HepG2 (cell line): ENCODE data around the gene OSER1. TPM values are rescaled to one million over a fixed set of nuclear protein-coding genes. Genes with fewer than 3 reads are reported as not detected.

Source experiments
- polyA plus RNA-seq, 8 experiments: library from polyadenylated mRNA; depleted of rRNA in 3 of 8; stranded (reverse) in 7 of 8; unstranded in 1 of 8; fragments of >200 nt; fragmentation: Illumina TruSeq in 4 of 8; extraction: Trizol in 4 of 8; gene quantifications; 2 replicates each; pipeline versions ENCODE4 v1.2.1 to v1.2.3, GENCODE V29; 2011 to 2016; ENCODE audit warnings: low read depth in 4 of 8, missing spikeins in 1 of 8, mixed read lengths in 1 of 8; ENCODE audit not compliant: insufficient read depth in 1 of 8
- total RNA-seq, 5 experiments: library from RNA; depleted of rRNA; stranded (reverse); fragments of >200 nt; fragmentation: Illumina TruSeq; extraction: Trizol; gene quantifications; 2 replicates each; pipeline ENCODE4 v1.2.3, GENCODE V29; 2016; ENCODE audit warnings: low read depth in 1 of 5

OSER1 gene
- total and polyA plus RNA-seq, 2 of the 13 experiments (the other 11 are each of a cell fraction or from before 2014, with no cell fraction given): 71.2 to 71.5 TPM

Other genes starting within 250 kb of the OSER1 start
- not detected in 2 replicates for gene JPH2, start 23.6 kb downstream of the OSER1 start, total RNA-seq (2016; rRNA removed; fragmentation: Illumina TruSeq; extraction: Trizol)
- 0.42 and 0.61 TPM in 2 replicates for gene JPH2, start 23.6 kb downstream of the OSER1 start, polyA plus RNA-seq (2011; rRNA removed)
- not detected in 2 replicates for gene GDAP1L1, start 36.5 kb upstream of the OSER1 start, total RNA-seq (2016; rRNA removed; fragmentation: Illumina TruSeq; extraction: Trizol)
- 0.04 and 0.13 TPM in 2 replicates for gene GDAP1L1, start 36.5 kb upstream of the OSER1 start, polyA plus RNA-seq (2011; rRNA removed)
- 13.6 and 24.5 TPM in 2 replicates for gene FITM2, start 100.4 kb upstream of the OSER1 start, total RNA-seq (2016; rRNA removed; fragmentation: Illumina TruSeq; extraction: Trizol)
- 9.6 and 10.4 TPM in 2 replicates for gene FITM2, start 100.4 kb upstream of the OSER1 start, polyA plus RNA-seq (2011; rRNA removed)
- not detected in 2 replicates for gene R3HDML, start 126.3 kb upstream of the OSER1 start, total RNA-seq (2016; rRNA removed; fragmentation: Illumina TruSeq; extraction: Trizol)
- gene R3HDML, start 126.3 kb upstream of the OSER1 start, polyA plus RNA-seq (2011; rRNA removed): not detected in 2 replicates
- gene HNF4A, start 144.9 kb upstream of the OSER1 start, total RNA-seq (2016; rRNA removed; fragmentation: Illumina TruSeq; extraction: Trizol): 169 and 190 TPM in 2 replicates
- 80.9 and 112 TPM in 2 replicates for gene HNF4A, start 144.9 kb upstream of the OSER1 start, polyA plus RNA-seq (2011; rRNA removed)